ENCODE data around the gene PCGF1. TPM values are rescaled to one million over a fixed set of nuclear protein-coding genes. Genes with fewer than 3 reads are reported as not detected.

PCGF1 gene
- total and polyA plus RNA-seq, 2 of the 8 experiments (the other 6 are each of a cell fraction or from before 2014, with no cell fraction given) = 10.0 to 23.7 TPM

DNA sequence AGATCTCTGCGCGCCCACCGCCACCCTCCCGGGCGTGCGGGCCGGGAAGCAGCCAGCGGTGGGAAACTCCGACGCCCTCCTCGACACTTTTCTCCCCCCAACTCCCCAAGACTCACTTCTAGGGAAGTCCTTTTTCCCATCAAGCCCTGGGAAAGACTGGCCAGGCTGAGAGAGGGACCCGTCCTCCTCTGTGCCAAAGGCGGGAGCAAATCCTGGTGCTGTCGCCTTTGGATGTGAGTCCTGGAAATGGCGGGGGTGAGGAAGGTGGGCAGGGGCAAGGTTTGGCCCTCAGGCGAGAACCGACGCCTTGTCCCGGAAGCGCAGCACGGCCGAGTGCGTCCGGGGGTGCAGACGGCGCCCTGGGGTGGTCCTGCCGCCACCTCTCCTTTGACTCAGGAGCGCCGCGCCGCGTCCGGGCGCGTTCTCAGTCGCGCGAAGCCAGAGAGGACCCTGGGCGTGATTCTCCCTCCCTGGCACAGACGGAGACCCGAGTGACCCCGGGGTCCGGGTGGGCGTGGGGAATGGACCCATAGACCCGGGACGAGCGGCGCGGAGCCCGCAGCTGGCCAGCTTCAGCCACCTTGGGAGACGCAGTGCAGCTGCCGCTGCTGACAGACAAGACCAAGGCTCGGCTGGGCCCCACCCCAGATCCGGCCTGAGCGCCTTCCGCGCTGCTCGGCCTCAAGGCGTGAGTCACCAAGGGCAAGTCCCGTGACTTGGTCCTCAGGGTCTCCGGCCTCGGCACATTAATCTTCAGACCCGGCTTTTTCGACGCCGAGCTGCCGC lies 4.6 kb downstream of the PCGF1 start:
- Histone ChIP-seq H2BK15ac (ENCODE audit: low read length) (peak overlapping the region; percentile 16; the same call in 1 of the 2 replicates), H2BK12ac (ENCODE audit: low read depth, low read length) (no peak overlapping the region), H3K23me2 (ENCODE audit: low read depth, low read length) (peaks cover 35% of the 10 kb centered on the region; the same call in 1 of the 2 replicates), H2BK120ac (replicated peaks; ENCODE audit: low read depth, low read length) (no peak overlapping the region), H3K4ac (replicated peaks; ENCODE audit: insufficient read length, low read depth, low read length) (no peak overlapping the region), H2BK20ac (ENCODE audit: low read length) (no peak overlapping the region), H4K91ac (replicated peaks; ENCODE audit: insufficient read length, low read length) (peak overlapping the region; percentile 17), H3K79me2 (ENCODE audit: control insufficient read depth in 1 of 2, insufficient read depth in 2 of 2, low read length in 2 of 2) (peaks cover 0 to 3% of the 10 kb centered on the region in 2 experiments; a peak in 1 of 4 replicates), H3K14ac (ENCODE audit: insufficient read length) (no peak overlapping the region), H2AK5ac (ENCODE audit: low read depth, low read length) (no peak overlapping the region), H4K8ac (ENCODE audit: extremely low read depth, insufficient read depth, low read length) (peak overlapping the region; percentile 82), H2AFZ (ENCODE audit: low read length) (peak overlapping the region; percentile 17; the same call in 1 of the 2 replicates), H3K4me1 (replicated peaks in 1 of 4; ENCODE audit: control insufficient read depth in 3 of 4, insufficient read depth in 4 of 4, low read length in 3 of 4) (peaks cover 7 to 62% (median 40%) of the 10 kb centered on the region in 4 experiments), H3K36me3 (ENCODE audit: control insufficient read depth in 2 of 4, insufficient read depth in 4 of 4, low read length in 3 of 4) (peaks cover 0 to 9% (median 4%) of the 10 kb centered on the region in 4 experiments; a peak in 6 of 8 replicates), H3K9me3 (ENCODE audit: insufficient read depth in 2 of 2, low read depth in 1 of 2, low read length in 1 of 2) (no peaks in the 10 kb centered on the region), H3K27me3 (replicated peaks in 1 of 4; ENCODE audit: control insufficient read depth in 3 of 4, extremely low read depth in 1 of 4, insufficient read depth in 3 of 4, low read length in 3 of 4) (peaks cover 65 to 84% (median 82%) of the 10 kb centered on the region in 4 experiments), H3K23ac (ENCODE audit: insufficient read length) (no peak overlapping the region), H4K20me1 (replicated peaks in 1 of 2; ENCODE audit: control insufficient read depth in 1 of 2, insufficient read depth in 2 of 2, low read length in 2 of 2) (peaks cover 0 to 12% of the 10 kb centered on the region in 2 experiments), H3K4me2 (ENCODE audit: insufficient read depth in 1 of 2, low read depth in 2 of 2, low read length in 2 of 2) (peak overlapping the region; percentile 78 to 88), H3K9ac (replicated peaks in 1 of 4; ENCODE audit: extremely low read depth in 1 of 4, low read depth in 3 of 4, low read length in 3 of 4) (peak overlapping the region in 1 of 4 experiments; percentile 14; a peak in 1 of 7 replicates), H4K5ac (ENCODE audit: insufficient read length, low read depth, low read length) (peak overlapping the region; percentile 32), H3K27ac (ENCODE audit: low read depth, low read length) (no peak overlapping the region), H3K4me3 (ENCODE audit: extremely low read depth in 1 of 4, insufficient read depth in 2 of 4, low read depth in 3 of 4, low read length in 4 of 4) (peak overlapping the region; percentile 36 to 65 (median 54)), H2BK5ac (ENCODE audit: low read depth, low read length) (peak overlapping the region; percentile 35; the same call in 1 of the 2 replicates), H3K18ac (ENCODE audit: extremely low read depth, low read length) (peak overlapping the region; percentile 25), H3K56ac (replicated peaks; ENCODE audit: insufficient read length, low read depth, low read length) (peak overlapping the region; percentile 10), H3K79me1 (ENCODE audit: low read depth, low read length) (no peaks in the 10 kb centered on the region)
- CTCF ChIA-PET (ENCODE audit: partially characterized antibody) = interaction anchor here (0.8 to 3.5 kb wide), 14 partner anchors 11 to 89 kb away, joined by 3 to 20 read pairs (median 4); partner anchors contain the start of genes CCDC142, DQX1, INO80B and TLX2
- WGBS, 2 experiments (ENCODE audit: extremely low coverage in 1 of 2, insufficient coverage in 1 of 2, insufficient read length in 1 of 2, insufficient replicate concordance in 2 of 2, low coverage in 1 of 2, low lambda C conversion rate in 2 of 2, missing lambda C conversion rate in 1 of 2) = 1% methylated on average over 63 of the region's 67 CpGs; no CpG with 5 or more reads in 1 of the 2 experiments
- FAIRE-seq = no peak
- peak in 1 of 2 experiments; percentile 80 for DNase-seq (ENCODE audit: low read depth in 1 of 2, low spot score in 2 of 2)
- POLR2A ChIA-PET (ENCODE audit: partially characterized antibody) = interaction anchor here (0.8 to 9.4 kb wide), 14 partner anchors 10 to 84 kb away, joined by 3 to 73 read pairs (median 6); partner anchors contain the start of genes AUP1, CCDC142, HTRA2 and TLX2
- peak; percentile 59 for TF ChIP-seq RNF2 (IDR thresholded peaks at IDR 0.05; ENCODE audit: borderline replicate concordance, low read depth, low read length, missing control alignments, poor library complexity, severe bottlenecking)
- TF ChIP-seq TBP (IDR thresholded peaks at IDR 0.05; ENCODE audit: low read depth, low read length) = peak; percentile 38; the same call in 1 of the 2 replicates
- TF ChIP-seq, protein P1, sequence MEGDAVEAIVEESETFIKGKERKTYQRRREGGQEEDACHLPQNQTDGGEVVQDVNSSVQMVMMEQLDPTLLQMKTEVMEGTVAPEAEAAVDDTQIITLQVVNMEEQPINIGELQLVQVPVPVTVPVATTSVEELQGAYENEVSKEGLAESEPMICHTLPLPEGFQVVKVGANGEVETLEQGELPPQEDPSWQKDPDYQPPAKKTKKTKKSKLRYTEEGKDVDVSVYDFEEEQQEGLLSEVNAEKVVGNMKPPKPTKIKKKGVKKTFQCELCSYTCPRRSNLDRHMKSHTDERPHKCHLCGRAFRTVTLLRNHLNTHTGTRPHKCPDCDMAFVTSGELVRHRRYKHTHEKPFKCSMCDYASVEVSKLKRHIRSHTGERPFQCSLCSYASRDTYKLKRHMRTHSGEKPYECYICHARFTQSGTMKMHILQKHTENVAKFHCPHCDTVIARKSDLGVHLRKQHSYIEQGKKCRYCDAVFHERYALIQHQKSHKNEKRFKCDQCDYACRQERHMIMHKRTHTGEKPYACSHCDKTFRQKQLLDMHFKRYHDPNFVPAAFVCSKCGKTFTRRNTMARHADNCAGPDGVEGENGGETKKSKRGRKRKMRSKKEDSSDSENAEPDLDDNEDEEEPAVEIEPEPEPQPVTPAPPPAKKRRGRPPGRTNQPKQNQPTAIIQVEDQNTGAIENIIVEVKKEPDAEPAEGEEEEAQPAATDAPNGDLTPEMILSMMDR (IDR thresholded peaks at IDR 0.05; ENCODE audit: control extremely low read depth in 1 of 3, insufficient read depth in 1 of 3, low read depth in 1 of 3, low read length in 3 of 3) = peak in 1 of 3 experiments; percentile 14; a peak in 2 of 4 replicates
- peak in 1 of 2 experiments; percentile 46; a peak in 1 of 4 replicates for TF ChIP-seq HDAC2 (IDR thresholded peaks at IDR 0.05; ENCODE audit: borderline replicate concordance in 1 of 2, low read depth in 2 of 2, low read length in 2 of 2)
- no peak for TF ChIP-seq POU5F1 (IDR thresholded peaks at IDR 0.05; ENCODE audit: low read depth, low read length)
- TF ChIP-seq SIX5 (IDR thresholded peaks at IDR 0.05; ENCODE audit: low read depth, low read length) = no peak
- TF ChIP-seq JUN (IDR thresholded peaks at IDR 0.05; ENCODE audit: low read depth, low read length) = no peak
